ENCODE measurements around the gene NUP50. TPM values are rescaled to one million over a fixed set of nuclear protein-coding genes. Genes with fewer than 3 reads are reported as not detected.

Gene NUP50
- total and polyA plus RNA-seq, 2 of the 13 experiments (the other 11 are each of a cell fraction or from before 2014, with no cell fraction given): 14.2 to 52.4 TPM

DNA sequence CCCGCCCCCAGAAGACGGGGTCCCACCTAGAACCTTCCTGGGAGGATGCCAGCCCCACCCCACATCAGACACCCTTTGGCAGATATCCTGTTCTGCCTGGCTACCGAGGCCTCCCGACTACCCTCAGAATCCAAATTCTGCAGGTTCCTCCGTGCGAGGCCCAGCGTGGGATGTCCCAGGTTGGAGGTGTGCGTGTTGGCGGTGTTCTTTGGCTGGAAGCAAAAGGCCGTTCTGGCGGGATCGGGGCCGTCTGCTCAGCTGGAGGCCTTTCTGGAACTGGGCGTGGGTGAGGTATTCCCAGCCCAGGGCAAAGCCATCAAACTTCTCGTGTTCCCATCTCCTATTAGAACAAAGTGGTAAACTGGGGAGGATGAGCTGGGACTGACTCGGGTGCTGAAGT lies 32.6 kb downstream of the NUP50 start:
- ChIA-PET CTCF (ENCODE audit: low intra/inter-chr PET ratio, low total read pairs) (no interaction called here), POLR2A (no interaction called here)
- BruUV-seq (replicated peaks): no TSS peak
- peaks cover 6 to 28% of the 10 kb centered on the region in 2 experiments for H3K36me3 ChIP-seq (replicated peaks in 1 of 2; ENCODE audit: control insufficient read depth in 1 of 2, insufficient read depth in 2 of 2, low read length in 2 of 2)
- no peak for FAIRE-seq
- no peak overlapping the region for H3K27ac ChIP-seq (ENCODE audit: extremely low read length, insufficient read depth, low read length)
- no peak overlapping the region for H3K9ac ChIP-seq (ENCODE audit: insufficient read depth, low read depth, low read length)
- no peak for TF ChIP-seq DMAP1 (CRISPR knock-in tag; IDR thresholded peaks at IDR 0.05)
- TF ChIP-seq SRSF1 (optimal IDR thresholded peaks at IDR 0.05; ENCODE audit: low read depth, low read length): no peak
- no peak for TF ChIP-seq FOXK2 (IDR thresholded peaks at IDR 0.05)
- TF ChIP-seq ATF2 (CRISPR knock-in tag; IDR thresholded peaks at IDR 0.05): no peak
- no peak for TF ChIP-seq ZNF12 (CRISPR knock-in tag; IDR thresholded peaks at IDR 0.05)
- TF ChIP-seq ISX (CRISPR knock-in tag; conservative IDR thresholded peaks at IDR 0.05): no peak
- TF ChIP-seq ZNF713 (CRISPR knock-in tag; IDR thresholded peaks at IDR 0.05): no peak
- TF ChIP-seq ZNF362 (CRISPR knock-in tag; IDR thresholded peaks at IDR 0.05; ENCODE audit: borderline replicate concordance): no peak
- no peak for TF ChIP-seq ZNF781 (CRISPR knock-in tag; IDR thresholded peaks at IDR 0.05; ENCODE audit: borderline replicate concordance, not compliant biosample characterization)
- TF ChIP-seq, protein P1, sequence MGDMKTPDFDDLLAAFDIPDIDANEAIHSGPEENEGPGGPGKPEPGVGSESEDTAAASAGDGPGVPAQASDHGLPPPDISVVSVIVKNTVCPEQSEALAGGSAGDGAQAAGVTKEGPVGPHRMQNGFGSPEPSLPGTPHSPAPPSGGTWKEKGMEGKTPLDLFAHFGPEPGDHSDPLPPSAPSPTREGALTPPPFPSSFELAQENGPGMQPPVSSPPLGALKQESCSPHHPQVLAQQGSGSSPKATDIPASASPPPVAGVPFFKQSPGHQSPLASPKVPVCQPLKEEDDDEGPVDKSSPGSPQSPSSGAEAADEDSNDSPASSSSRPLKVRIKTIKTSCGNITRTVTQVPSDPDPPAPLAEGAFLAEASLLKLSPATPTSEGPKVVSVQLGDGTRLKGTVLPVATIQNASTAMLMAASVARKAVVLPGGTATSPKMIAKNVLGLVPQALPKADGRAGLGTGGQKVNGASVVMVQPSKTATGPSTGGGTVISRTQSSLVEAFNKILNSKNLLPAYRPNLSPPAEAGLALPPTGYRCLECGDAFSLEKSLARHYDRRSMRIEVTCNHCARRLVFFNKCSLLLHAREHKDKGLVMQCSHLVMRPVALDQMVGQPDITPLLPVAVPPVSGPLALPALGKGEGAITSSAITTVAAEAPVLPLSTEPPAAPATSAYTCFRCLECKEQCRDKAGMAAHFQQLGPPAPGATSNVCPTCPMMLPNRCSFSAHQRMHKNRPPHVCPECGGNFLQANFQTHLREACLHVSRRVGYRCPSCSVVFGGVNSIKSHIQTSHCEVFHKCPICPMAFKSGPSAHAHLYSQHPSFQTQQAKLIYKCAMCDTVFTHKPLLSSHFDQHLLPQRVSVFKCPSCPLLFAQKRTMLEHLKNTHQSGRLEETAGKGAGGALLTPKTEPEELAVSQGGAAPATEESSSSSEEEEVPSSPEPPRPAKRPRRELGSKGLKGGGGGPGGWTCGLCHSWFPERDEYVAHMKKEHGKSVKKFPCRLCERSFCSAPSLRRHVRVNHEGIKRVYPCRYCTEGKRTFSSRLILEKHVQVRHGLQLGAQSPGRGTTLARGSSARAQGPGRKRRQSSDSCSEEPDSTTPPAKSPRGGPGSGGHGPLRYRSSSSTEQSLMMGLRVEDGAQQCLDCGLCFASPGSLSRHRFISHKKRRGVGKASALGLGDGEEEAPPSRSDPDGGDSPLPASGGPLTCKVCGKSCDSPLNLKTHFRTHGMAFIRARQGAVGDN (CRISPR knock-in tag; IDR thresholded peaks at IDR 0.05): no peak
- TF ChIP-seq ZBTB21 (CRISPR knock-in tag; IDR thresholded peaks at IDR 0.05): no peak
- TF ChIP-seq ZNF891 (CRISPR knock-in tag; IDR thresholded peaks at IDR 0.05): no peak
- no peak for TF ChIP-seq ZNF224 (CRISPR knock-in tag; IDR thresholded peaks at IDR 0.05)
- TF ChIP-seq ZFP37 (CRISPR knock-in tag; IDR thresholded peaks at IDR 0.05; ENCODE audit: borderline replicate concordance): no peak
- H2AFZ ChIP-seq (ENCODE audit: low read length): no peak overlapping the region
- 98% methylated on average over 13 of the region's 16 CpGs for WGBS (ENCODE audit: low lambda C conversion rate)
- no peaks in the 10 kb centered on the region for H3K79me2 ChIP-seq (ENCODE audit: insufficient read depth, low read length)
- in situ Hi-C loops (cut with HindIII; ENCODE audit: extremely low pct_ligation_motif_present, low pct_unique_long_range_greater_than_20kb): no loop called here
- DNase-seq (ENCODE audit: low spot score): no peak
- ATAC-seq: no peak
- H3K4me1 ChIP-seq (ENCODE audit: insufficient read depth, low read length): peaks cover 14% of the 10 kb centered on the region
- no peaks in the 10 kb centered on the region for H3K9me3 ChIP-seq (ENCODE audit: low read length)
- H3K4me3 ChIP-seq (replicated peaks in 1 of 3; ENCODE audit: insufficient read depth in 1 of 3, low read depth in 2 of 3, low read length in 3 of 3): no peak overlapping the region
- H3K4me2 ChIP-seq (ENCODE audit: low read depth, low read length): no peak overlapping the region
- H3K27me3 ChIP-seq (ENCODE audit: control insufficient read depth in 1 of 2, insufficient read depth in 2 of 2, low read length in 2 of 2): no peaks in the 10 kb centered on the region
- intact Hi-C loops (cut with micrococcal nuclease; ENCODE audit: unreplicated experiment): loop anchor here (10.0 kb wide), 1 partner anchor 92 kb away; no protein-coding TSS in a partner anchor
- H4K20me1 ChIP-seq (ENCODE audit: insufficient read depth, low read length): no peaks in the 10 kb centered on the region; the same call in 1 of the 2 replicates
